HG03439 (cell line): ENCODE results near the gene LRP1.

Source experiments
- ATAC-seq: cut with Tn5 transposase; IDR thresholded peaks from one replicate; pipeline ENCODE4 v1.9.1; 2021; ENCODE audit warnings: mild to moderate bottlenecking, moderate library complexity; ENCODE audit not compliant: unreplicated experiment

The LRP1 gene

GRCh38 chr12:57220770-57221168 lies 92.5 kb downstream of the LRP1 start:
- ATAC-seq = no peak

- ATAC-seq = no peak
These were observed 93.1 kb downstream of the LRP1 start for GRCh38 chr12:57221169-57221917.

- no peak for ATAC-seq
These were observed 94.3 kb downstream of the LRP1 start for GRCh38 chr12:57222286-57223190.

GRCh38 chr12:57223191-57224165 lies 95.2 kb downstream of the LRP1 start:
- no peak for ATAC-seq

- no peak for ATAC-seq
These were observed 96.1 kb downstream of the LRP1 start for GRCh38 chr12:57224278-57224972.

DNA sequence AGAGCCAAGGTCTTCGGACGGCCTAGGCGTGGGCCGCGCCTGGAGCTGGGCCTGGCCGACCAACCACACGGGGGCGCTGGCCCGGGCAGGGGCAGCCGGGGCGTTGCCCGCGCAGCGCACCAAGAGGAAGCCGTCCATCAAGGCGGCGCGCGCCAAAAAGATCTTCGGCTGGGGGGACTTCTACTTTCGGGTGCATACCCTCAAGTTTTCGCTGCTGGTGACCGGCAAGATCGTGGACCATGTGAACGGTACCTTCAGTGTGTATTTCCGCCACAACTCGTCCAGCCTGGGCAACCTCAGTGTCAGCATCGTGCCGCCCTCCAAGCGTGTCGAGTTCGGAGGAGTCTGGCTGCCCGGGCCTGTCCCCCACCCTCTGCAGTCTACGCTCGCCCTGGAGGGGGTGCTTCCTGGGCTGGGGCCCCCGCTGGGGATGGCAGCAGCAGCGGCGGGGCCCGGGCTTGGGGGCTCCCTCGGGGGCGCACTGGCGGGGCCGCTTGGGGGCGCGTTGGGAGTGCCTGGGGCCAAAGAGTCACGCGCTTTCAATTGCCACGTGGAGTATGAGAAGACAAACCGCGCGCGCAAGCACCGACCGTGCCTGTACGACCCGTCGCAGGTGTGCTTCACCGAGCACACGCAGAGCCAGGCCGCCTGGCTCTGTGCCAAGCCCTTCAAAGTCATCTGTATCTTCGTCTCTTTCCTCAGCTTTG lies 96.8 kb downstream of the LRP1 start:
- ATAC-seq = no peak

GRCh38 chr12:57225680-57226210 lies 97.5 kb downstream of the LRP1 start:
- no peak for ATAC-seq

- no peak for ATAC-seq
These were observed 98.5 kb downstream of the LRP1 start for GRCh38 chr12:57226588-57227314.

DNA sequence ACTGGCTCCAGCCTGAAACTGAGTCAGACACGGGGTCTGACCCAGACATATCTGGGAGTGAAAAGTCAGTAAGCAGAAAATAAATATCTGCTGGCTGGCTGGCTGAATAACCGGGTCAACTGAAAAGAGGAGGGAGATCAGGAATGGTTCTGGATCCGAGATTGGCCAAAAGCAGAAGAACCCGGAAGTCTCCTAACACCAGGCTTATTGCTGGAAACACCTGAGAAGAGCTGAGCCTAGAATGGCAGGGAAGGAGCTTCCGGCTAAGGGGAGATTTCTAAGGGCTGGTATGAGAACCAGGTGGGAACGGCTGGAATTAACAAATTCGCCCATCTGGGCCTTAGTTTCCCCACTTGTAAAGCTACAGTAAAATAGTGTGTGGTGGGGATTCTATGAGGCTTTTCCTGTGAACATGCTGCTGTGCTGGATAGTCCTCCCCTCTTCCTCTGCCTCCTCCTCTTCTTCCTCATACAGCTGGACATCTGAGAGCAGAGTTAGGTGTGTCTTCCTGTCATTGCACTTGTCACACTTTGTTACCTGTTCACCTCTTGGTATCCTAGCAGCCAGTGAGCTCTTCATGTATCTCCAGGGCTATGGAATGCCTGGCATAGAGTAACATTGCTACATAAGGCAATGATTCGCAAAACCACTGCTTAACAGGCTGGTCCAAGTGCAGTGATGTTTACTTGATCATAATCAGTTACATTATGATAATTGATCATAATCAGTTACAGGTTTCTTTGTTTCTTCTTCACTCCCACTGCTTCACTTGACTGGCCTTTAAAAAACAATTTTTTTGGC lies 99.2 kb downstream of the LRP1 start:
- ATAC-seq = no peak

DNA sequence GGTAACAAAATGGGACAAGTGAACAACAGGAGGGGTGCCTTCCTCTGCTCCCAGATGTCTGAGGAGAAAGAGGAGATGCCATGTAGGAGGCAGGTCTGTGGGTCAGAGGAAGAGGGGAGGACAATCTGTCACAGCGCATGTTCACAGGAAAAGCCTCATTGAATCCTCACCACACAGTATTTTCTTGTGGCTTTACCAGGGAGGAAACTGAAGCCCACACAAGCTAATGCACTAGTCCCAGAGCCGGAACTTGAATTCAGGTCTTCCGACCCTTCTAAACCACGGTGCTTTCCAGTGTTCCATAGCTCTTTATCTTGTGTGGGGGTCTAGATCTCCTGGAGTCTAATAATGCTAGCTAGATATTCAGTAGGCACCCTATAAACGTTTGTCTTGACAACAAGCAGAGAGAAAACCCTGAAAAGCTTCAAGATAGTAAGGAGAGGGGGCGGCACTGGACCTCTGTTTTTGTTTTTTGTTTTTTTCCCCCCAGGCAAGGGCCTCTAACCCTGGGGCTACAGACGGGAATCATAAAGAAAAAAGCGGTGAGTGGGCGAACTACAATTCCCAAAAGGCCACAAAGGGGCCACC lies 100.9 kb downstream of the LRP1 start:
- ATAC-seq = no peak

- peak; percentile 58 for ATAC-seq
These were observed 101.5 kb downstream of the LRP1 start, which contains the start of gene SHMT2 for GRCh38 chr12:57229634-57230380. Gene SHMT2, plus strand, starts transcription at chr12:57229711. Its CDS starts 68 bp downstream, at chr12:57229779.

GRCh38 chr12:57230381-57231155 lies 102.3 kb downstream of the LRP1 start:
- no peak for ATAC-seq

DNA sequence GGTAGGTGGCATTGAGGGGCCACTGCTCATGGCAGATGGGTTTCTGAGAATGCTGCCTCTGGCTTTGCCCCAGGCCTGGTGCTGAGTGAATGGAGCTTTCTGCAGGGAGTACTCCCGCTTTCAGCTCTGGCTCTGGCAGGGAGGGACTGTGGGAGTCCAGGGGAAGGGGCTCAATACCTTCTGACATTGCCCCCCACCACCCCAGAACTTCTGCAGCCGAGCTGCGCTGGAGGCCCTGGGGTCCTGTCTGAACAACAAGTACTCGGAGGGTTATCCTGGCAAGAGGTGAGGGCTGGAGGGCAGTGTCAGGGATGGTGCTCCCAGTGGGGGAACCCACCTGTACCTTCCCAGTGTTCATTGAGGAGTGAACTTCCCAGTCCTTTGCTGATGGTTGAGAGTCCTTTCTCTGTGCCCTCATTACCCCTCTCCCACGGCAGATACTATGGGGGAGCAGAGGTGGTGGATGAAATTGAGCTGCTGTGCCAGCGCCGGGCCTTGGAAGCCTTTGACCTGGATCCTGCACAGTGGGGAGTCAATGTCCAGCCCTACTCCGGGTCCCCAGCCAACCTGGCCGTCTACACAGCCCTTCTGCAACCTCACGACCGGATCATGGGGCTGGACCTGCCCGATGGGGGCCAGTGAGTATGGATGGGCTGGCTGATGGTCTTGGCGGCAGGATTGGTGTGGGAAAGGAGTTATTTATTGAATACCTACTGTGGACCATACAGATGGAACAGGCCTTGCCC lies 103.2 kb downstream of the LRP1 start:
- no peak for ATAC-seq

GRCh38 chr12:57232156-57232756 lies 104.0 kb downstream of the LRP1 start:
- no peak for ATAC-seq
